Panc1 (cell line): Measurements from ENCODE around the gene NCKAP5. TPM values are rescaled to one million over a fixed set of nuclear protein-coding genes. Genes with fewer than 3 reads are reported as not detected.

Source experiments
- ATAC-seq: fragments of 200-7000 bp; cut with Tn5 transposase; 2 replicates; pipeline ENCODE4 v1.9.1; 2020; ENCODE audit warnings: mild to moderate bottlenecking, moderate library complexity
- BruUV-seq: library from RNA; stranded (reverse); fragments of 400-500 nt; replicated peaks from 2 replicates; lab custom pipeline; 2021; lab: Mats Ljungman, UMichigan
- CTCF ChIA-PET: fragments of 300-600 bp; sonication (Branson Sonifier 250); formaldehyde crosslinking; loops from one replicate; lab custom pipeline; 2022; ENCODE audit warnings: antibody characterized with exemption; lab: Charles Lee
- POLR2A ChIA-PET: fragments of 300-600 bp; sonication (Branson Sonifier 250); formaldehyde crosslinking; loops from one replicate; lab custom pipeline; 2022; ENCODE audit warnings: antibody characterized with exemption; lab: Charles Lee
- DNase-seq: peaks from one replicate; pipeline ENCODE4 v3.0.0-alpha.2; 2010; ENCODE audit warnings: low read depth, low spot score
- H3K27ac ChIP-seq: 2 replicates; pipeline ENCODE4 v1.5.1; 2011; ENCODE audit warnings: mild to moderate bottlenecking, low read length, inconsistent platforms
- H3K27me3 ChIP-seq: fragments of 200-500 bp; sonication (Bioruptor generic); 2 replicates; pipeline ENCODE4 v1.6.0; 2014; ENCODE audit warnings: low read length, inconsistent platforms; ENCODE audit not compliant: control insufficient read depth, insufficient read depth
- H3K36me3 ChIP-seq: fragments of 200-500 bp; sonication (Bioruptor generic); 2 replicates; pipeline ENCODE4 v1.5.1; 2014; ENCODE audit warnings: inconsistent platforms, mild to moderate bottlenecking, low read length, moderate library complexity; ENCODE audit not compliant: control insufficient read depth, insufficient read depth
- H3K4me1 ChIP-seq: 2 replicates; pipeline ENCODE4 v1.5.1; 2011; ENCODE audit warnings: inconsistent platforms, mild to moderate bottlenecking, low read length, moderate library complexity; ENCODE audit not compliant: control insufficient read depth, insufficient read depth
- H3K4me3 ChIP-seq, 2 experiments: 2 replicates each; pipeline ENCODE4 v1.5.1; 2011 to 2012; ENCODE audit warnings: low read depth in 2 of 2, low read length in 2 of 2, mild to moderate bottlenecking in 2 of 2, inconsistent platforms in 1 of 2, moderate library complexity in 1 of 2
- H3K9me3 ChIP-seq: fragments of 200-500 bp; sonication (Bioruptor generic); 2 replicates; pipeline ENCODE4 v1.5.1; 2014; ENCODE audit warnings: low read depth, mild to moderate bottlenecking, inconsistent platforms, low read length, moderate library complexity; ENCODE audit not compliant: control insufficient read depth, insufficient read depth
- POLR2AphosphoS5 ChIP-seq: IDR thresholded peaks from 2 replicates; pipeline ENCODE4 v1.6.1; 2012; ENCODE audit warnings: mild to moderate bottlenecking, low read depth, low read length, moderate library complexity
- SIN3A ChIP-seq: IDR thresholded peaks from 2 replicates; pipeline ENCODE4 v1.6.1; 2012; ENCODE audit warnings: low read depth, mild to moderate bottlenecking, low read length, moderate library complexity, borderline replicate concordance; ENCODE audit not compliant: insufficient read depth
- TCF7L2 ChIP-seq: IDR thresholded peaks from 2 replicates; pipeline ENCODE4 v1.6.1; 2011; ENCODE audit warnings: mild to moderate bottlenecking, low read depth, low read length, inconsistent platforms
- in situ Hi-C: cut with HindIII; loops from 2 replicates; pipeline ENCODE4 v1.10.0; 2016; ENCODE audit warnings: low sequenced_read_pairs, low pct_unique_long_range_greater_than_20kb
- intact Hi-C: fragments of 100-400 bp; cut with micrococcal nuclease; formaldehyde crosslinking; loops from one replicate; pipeline ENCODE4 v1.10.0; 2022; ENCODE audit not compliant: unreplicated experiment
- total RNA-seq: library from RNA; stranded (reverse); gene quantifications from one replicate; pipeline ENCODE4 v1.2.1, GENCODE V29; 2021; ENCODE audit not compliant: unreplicated experiment
- TF ChIP-seq, protein P1 (sequence below): fragments of 450-650 bp; IDR thresholded peaks from 2 replicates; pipeline ENCODE4 v1.5.1; 2017; ENCODE audit warnings: mild to moderate bottlenecking
- TF ChIP-seq, protein P2 (sequence below), 2 experiments: IDR thresholded peaks; 2 replicates each; pipeline ENCODE4 v1.6.1; 2011 to 2012; ENCODE audit warnings: low read depth in 2 of 2, control low read depth in 1 of 2, low read length in 1 of 2, mild to moderate bottlenecking in 1 of 2, moderate library complexity in 1 of 2; ENCODE audit not compliant: insufficient read depth in 1 of 2

NCKAP5 gene
- total RNA-seq, 1 experiment from 2014 or later, result 0.10 TPM

DNA sequence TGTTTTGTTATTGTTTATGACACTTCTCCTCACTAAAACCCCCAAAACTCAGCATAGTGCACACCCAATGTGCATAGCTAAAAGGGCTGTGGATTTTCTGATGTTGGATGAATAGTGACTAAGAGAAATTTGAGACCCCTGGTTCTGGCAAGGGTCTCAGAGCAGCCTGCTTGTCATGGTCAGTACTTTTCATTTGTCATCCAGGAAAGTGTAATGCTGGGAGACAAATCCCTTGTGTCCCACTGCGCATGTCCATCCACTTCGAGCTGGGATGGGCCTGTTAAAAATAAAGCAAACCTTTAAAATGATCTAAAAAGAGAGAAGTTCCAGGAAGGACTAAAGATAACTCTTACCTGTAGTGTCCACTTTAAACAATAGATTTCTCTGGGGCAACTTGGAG lies 851.3 kb downstream of the NCKAP5 start:
- no TSS peak for BruUV-seq
- ChIA-PET CTCF (no interaction called here), POLR2A (no interaction called here)
- ATAC-seq, result no peak
- DNase-seq, result no peak
- Histone ChIP-seq H3K36me3 (no peaks in the 10 kb centered on the region), H3K4me1 (no peaks in the 10 kb centered on the region), H3K27me3 (peaks cover 6% of the 10 kb centered on the region; the same call in 1 of the 2 replicates), H3K9me3 (no peaks in the 10 kb centered on the region), H3K27ac (no peak overlapping the region), H3K4me3 (no peak overlapping the region)
- TF ChIP-seq SIN3A (no peak), TCF7L2 (no peak), POLR2AphosphoS5 (no peak)
- TF ChIP-seq, protein P1, sequence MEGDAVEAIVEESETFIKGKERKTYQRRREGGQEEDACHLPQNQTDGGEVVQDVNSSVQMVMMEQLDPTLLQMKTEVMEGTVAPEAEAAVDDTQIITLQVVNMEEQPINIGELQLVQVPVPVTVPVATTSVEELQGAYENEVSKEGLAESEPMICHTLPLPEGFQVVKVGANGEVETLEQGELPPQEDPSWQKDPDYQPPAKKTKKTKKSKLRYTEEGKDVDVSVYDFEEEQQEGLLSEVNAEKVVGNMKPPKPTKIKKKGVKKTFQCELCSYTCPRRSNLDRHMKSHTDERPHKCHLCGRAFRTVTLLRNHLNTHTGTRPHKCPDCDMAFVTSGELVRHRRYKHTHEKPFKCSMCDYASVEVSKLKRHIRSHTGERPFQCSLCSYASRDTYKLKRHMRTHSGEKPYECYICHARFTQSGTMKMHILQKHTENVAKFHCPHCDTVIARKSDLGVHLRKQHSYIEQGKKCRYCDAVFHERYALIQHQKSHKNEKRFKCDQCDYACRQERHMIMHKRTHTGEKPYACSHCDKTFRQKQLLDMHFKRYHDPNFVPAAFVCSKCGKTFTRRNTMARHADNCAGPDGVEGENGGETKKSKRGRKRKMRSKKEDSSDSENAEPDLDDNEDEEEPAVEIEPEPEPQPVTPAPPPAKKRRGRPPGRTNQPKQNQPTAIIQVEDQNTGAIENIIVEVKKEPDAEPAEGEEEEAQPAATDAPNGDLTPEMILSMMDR, result no peak
- TF ChIP-seq, protein P2, sequence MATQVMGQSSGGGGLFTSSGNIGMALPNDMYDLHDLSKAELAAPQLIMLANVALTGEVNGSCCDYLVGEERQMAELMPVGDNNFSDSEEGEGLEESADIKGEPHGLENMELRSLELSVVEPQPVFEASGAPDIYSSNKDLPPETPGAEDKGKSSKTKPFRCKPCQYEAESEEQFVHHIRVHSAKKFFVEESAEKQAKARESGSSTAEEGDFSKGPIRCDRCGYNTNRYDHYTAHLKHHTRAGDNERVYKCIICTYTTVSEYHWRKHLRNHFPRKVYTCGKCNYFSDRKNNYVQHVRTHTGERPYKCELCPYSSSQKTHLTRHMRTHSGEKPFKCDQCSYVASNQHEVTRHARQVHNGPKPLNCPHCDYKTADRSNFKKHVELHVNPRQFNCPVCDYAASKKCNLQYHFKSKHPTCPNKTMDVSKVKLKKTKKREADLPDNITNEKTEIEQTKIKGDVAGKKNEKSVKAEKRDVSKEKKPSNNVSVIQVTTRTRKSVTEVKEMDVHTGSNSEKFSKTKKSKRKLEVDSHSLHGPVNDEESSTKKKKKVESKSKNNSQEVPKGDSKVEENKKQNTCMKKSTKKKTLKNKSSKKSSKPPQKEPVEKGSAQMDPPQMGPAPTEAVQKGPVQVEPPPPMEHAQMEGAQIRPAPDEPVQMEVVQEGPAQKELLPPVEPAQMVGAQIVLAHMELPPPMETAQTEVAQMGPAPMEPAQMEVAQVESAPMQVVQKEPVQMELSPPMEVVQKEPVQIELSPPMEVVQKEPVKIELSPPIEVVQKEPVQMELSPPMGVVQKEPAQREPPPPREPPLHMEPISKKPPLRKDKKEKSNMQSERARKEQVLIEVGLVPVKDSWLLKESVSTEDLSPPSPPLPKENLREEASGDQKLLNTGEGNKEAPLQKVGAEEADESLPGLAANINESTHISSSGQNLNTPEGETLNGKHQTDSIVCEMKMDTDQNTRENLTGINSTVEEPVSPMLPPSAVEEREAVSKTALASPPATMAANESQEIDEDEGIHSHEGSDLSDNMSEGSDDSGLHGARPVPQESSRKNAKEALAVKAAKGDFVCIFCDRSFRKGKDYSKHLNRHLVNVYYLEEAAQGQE (IDR thresholded peaks at IDR 0.05; ENCODE audit: insufficient read depth in 1 of 2, low read depth in 2 of 2, low read length in 1 of 2), result no peak
- in situ Hi-C loops (no loop called here), intact Hi-C loops (no loop called here)

DNA sequence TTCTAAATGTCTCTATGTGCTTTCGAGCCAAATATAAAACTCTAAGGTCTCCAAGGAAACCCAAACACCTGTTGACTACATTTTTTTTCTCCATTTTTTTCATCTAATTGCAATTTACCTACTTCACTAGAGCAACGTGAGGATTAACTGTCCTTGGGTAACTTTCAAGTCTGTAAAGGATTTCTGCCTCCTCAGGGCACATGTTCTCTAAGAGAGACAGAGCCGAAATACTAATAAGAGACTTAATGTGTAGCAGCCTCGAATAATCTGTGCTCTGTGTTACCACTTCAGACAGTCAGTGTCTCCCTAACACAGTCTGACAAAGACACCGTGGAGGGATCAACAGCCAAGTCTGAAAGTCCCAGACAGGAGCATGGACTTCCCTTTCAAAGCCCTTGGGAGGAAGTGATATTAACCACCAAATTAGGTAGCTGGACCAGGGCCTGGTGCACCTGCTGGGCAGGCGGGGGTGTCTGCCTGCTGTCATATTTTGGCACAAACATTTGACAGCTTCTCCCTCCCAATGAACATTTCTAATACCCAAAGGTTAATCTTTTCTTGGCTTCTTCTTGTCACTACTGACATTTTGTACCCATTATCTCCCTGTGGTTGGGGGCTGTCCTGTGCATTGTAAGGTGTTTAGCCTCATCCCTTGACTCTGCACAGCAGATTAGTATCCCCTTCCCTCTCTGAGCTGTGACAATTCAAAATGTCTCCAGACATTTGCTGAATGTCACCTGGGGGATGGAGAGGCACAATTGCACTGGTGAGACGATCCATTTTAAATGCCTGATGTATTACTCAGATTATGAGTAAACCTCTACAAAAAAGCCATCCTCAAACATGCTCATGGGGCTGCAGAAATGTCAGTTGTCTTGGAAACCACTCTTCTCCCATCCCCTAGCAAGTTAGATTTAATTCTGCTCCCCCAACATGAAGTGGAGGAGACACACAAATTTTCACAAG lies 852.6 kb downstream of the NCKAP5 start:
- Histone ChIP-seq H3K27ac (no peak overlapping the region), H3K36me3 (no peaks in the 10 kb centered on the region), H3K4me1 (no peaks in the 10 kb centered on the region), H3K27me3 (peaks cover 6% of the 10 kb centered on the region; the same call in 1 of the 2 replicates), H3K9me3 (no peaks in the 10 kb centered on the region), H3K4me3 (no peak overlapping the region)
- in situ Hi-C loops (no loop called here), intact Hi-C loops (no loop called here)
- ChIA-PET CTCF (no interaction called here), POLR2A (no interaction called here)
- TF ChIP-seq, protein P2 (IDR thresholded peaks at IDR 0.05; ENCODE audit: insufficient read depth in 1 of 2, low read depth in 2 of 2, low read length in 1 of 2), result no peak
- TF ChIP-seq SIN3A (no peak), POLR2AphosphoS5 (no peak), TCF7L2 (no peak)
- TF ChIP-seq, protein P1, result no peak
- DNase-seq, result no peak
- no peak for ATAC-seq
- no TSS peak for BruUV-seq
